NCI-H510A (cell line): ENCODE data around the gene PTX4.
"Not testable (repeated sequence)": the region's sequence is repeated elsewhere in the genome, so short reads cannot be mapped to it uniquely, and the experiment has no call there.

ENCODE experiments used
- DNase-seq: peaks from one replicate; lab custom pipeline; 2025; lab: John Stamatoyannopoulos, UW

PTX4 gene

DNA sequence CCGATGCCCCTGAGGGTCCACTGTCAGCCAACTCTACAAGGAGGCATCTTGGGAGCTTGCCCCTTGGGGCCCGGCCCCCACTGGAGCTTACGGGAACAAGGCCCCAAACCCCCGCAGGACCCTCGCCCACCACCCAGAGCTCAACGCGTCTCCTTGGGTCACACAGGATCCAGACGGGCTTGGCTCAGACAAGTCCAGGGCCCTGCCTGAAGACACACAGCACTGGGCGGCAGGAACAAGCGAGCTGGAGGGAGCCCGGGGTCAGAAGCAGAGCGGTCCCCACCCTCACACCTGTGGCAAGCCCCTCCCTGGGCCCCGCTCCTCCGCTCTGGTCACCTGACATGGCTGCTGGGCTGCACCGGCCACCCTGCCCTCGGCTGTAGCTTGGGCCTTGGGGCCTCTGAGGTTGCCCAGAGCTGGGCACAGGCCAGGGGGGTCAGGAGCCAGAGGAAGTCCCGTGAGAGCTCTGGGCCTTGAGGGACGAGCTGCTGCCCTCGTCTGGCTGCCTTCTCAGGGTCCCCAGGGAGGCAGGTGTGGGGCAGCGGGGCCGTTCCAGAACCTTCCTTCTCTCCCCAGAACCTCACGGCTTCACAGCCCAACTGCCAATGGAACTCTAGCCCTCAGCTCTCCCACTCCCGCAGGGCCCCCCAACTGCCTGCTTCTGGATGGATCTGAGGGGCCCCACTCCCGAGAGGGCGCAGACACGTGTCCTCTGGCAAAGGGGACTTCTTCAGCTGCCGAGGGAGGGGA, 44.6 kb downstream of the PTX4 start, which contains the start of gene CCDC154:
Gene CCDC154, minus strand, starts transcription at position 577 of the 750 bp plus-strand sequence. Its CDS starts 234 bp downstream, at position 343.
- no peak for DNase-seq

DNA sequence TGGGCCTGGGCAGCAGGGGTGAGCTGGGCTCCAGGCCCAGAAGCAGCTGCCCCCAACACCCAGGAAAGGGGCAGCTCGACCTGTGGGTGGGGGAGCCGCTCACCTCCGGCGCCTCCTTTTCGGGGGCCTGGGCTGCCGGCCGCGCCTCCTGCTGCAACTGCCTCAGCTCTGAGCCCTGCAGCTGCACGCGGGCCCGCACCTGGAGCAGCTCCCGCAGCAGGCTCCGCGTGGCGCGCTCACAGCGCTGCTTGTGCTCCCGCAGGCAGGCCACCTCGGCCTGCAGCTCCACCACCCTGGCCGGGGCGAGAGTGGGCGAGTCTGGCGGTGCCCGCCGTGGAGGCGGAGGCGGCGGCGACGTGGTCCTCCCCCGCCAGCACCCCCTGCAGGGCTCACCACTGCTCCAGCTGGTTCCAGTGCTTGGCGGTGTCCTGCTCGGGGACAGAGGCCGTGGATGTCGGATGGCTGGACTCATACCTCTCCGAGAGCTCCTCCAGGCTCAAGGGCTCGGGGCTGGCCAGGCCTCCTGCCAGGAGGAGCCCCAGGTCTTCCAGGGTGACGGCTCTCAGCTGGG, 45.3 kb downstream of the PTX4 start:
- DNase-seq, result no peak

DNA sequence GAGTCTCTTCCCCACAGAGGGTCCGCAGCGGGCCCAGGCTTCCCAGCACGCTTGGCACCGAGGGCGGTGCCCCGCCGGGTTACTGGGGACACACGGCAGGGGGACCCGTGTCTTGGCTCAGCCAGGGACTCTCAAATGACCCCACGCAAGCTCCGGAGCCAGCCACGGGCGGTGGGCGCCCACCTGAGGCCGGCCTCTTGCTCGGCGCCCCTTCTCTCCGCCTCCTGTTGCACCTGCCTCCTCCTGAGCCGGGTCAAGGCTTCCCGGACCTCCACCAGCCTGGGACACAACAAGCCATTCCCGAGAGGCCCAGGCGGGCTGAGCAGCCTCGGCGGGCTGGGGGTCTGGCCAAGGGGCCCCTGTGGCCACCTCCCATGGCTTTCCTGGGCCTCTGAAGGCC, 46.0 kb downstream of the PTX4 start:
- no peak for DNase-seq

DNA sequence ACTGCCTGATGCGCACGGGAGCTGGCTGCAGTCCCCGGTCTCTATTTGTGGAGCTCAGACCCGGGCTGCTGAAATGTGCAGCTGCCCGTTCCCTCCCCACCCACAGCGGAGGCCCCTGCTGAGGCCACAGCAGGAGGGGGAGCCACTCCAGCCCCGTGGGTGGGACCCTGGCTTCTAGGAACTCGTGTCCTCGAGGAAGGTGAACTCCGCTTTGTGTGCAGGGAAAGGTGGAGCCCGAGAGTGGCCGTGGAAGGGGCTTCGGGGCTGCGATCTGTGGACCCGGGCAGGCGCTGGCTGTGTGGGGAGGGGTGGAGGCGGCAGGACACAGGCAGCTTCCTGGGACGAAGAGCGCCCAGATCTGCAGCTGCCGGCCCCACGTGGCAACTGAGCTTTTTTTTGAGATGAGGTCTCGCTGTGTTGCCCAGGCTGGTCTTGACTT, 47.3 kb downstream of the PTX4 start:
- DNase-seq, result no peak

DNA sequence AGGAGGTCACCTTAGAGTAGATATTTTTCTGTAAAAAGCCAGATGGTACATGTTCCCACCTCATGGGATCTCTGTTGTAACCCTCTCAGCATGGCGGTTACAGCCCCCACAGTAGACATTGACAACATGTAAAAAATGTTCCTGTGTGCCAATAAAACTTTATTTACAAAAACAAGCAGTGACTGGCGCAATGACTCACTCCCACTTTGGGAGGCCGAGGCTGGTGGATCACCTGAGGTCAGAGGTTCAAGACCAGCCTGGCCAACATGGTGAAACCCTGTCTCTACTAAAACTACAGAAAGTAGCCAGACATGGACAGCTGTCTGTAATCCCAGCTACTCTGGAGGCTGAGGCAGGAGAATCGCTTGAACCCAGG, 49.1 kb downstream of the PTX4 start:
- not testable (repeated sequence) for DNase-seq

DNA sequence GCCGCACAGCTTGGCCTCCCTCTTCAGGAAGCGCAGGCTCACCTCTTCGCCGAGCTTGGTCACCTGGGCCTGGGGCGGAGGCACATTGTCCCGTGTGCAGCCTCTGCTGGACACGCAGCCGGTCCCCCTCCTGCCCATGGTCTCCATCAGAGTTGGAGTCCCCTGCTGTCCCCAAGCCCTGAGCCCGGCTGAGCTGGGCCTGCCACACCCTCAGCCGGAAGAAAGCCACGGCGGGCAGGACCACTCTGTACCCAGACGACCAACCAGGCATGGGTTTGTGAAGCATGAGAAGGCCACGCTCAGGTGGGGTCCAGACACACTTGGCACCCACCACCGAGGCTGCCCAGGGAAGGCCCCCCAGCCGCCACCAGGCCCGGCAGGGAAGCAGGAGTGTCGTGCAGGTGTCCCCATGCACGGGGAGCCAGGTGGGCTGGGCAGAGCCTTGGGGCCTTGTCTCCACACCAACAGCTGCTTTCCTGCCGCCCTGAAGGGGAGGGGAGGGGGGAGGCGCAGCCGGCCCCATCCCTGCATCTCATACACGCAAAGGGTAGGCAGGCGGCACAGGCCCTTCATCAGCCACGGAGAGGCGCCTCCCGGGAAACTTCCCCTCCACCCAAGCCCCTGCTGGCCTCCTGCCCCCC, 49.6 kb downstream of the PTX4 start:
- no peak for DNase-seq

DNA sequence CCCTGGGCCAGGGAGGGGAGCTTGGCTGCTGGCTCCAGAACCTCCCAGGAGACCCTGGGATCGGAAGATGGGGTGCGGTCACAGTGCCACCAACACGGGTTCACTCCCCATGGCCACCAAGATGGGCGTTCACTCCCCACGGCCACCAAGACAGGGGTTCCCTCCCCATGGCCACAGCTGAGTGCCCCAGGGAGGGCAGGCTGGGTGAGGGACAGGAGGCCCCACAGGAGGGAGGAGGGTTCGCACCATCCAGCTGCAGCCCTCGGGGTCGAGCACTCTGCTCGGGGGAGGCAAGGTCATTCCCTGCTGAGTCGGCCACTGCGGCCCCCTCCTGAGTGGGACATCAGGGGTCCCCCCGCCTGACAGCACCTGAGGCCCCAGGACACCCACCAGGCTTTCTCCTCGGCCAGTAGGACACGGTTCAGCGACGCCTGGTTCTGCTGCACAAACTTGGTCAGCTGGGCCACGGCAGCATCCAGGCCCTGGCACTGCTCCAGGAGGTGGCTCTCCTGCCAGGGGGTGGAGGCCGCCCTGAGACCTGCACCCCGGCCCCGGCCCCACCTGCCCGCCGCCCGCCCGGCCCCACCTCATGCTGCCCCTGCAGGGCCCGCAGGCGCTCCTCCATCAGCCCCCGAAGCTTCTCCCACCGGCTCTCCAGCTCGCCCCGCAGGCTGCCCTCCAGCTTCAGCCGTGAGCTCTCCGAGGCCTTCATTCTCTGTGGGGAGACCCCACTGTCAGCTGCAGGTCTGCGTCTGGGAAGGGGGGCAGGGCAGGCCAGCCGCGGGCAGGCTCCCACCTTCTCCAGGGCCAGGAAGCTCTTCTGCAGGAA, 50.3 kb downstream of the PTX4 start:
- no peak for DNase-seq

DNA sequence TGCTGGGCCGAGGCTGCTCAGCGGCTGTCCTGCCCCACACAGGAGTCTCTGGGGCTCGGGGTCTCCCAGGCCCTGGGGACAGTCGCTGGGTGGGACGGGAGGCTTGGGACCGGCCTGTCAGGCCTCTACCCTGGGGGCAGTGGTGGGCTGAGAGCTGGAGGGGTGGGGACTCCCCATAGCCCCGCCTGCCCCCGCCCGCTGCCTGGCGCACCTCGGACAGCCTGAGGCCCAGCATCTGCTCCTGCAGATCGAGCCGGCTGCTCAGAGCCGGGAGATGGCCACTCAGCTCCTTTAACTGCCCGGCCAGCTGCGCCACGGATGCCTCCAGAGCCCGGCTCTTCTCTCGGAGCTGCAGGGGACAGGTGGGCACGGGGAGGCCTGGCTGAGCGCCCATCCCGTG, 51.1 kb downstream of the PTX4 start:
- DNase-seq, result no peak

DNA sequence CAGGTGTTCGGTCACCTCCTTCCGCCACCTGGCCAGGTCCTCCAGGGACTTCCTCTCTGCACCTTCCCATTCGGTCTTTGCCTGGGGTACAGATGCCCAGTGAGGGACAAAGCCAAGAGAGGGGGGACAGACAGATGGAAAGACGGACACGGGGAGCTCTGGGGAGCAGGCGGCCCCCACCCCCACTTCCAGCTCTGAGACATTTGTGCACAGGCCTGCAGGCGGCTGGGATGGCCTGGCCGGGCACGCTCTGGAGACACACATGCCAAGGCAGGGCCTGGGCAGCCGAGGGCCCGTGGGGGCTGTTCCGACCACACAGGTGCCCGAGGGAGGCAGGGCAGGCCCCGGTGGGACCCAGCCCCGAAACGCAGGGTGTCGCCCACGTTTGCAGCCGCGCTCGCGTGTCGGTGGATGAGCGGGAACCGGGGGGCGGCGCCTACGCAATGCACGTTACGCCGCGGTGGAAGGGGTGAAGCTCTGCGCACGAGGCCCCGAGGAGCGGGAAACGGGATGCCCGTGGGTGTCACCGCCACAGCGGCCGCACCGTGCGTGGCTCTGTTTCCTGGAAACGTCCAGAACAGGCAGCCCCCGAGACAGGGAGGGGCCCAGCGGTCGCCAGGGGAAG, 51.9 kb downstream of the PTX4 start:
- no peak for DNase-seq

DNA sequence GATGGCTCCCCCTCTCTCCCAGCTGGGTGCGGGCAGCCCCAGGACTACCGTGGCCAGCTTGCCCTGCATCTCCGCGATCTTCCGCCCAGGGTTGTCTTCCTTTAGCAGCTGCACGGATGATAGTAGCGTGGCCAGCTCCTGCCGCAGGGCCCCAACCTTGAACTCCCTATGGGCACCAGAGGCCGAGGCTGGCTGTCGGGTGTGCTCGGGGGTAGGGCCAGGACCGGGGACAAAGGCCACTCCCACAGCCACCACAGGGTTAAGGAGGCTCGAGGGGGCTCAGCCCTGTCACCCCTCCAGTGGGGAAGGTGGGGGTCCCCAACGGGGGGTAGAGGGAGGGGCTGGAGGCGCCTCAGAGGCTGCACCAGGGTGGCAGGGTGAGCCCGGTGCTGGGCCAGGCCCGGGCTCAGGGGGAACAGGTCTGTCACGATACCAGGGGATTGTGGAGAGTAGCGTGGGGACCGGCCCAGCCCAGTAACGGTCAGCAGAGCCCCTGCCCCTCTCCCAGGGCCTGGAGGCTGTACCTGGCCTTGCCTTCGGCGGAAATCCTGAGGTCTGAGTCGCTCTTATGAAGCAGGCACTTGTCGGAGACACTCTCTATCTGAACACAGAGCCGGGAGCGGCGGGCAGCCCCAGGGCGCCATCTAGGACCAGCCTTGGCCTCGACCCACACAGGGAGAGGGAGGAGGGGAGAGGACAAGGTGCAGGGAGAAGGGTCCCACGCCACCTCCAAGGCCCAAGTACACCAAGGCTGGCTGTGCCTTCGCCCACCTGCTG, 52.6 kb downstream of the PTX4 start:
- DNase-seq, result no peak
